Measurements from ENCODE around the gene MAP10. TPM values are rescaled to one million over a fixed set of nuclear protein-coding genes. Genes with fewer than 3 reads are reported as not detected.

The MAP10 gene
- total and polyA plus RNA-seq, 10 of the 15 experiments (the other 5 are each of a cell fraction or from before 2014, with no cell fraction given): 0.85 to 5.0 (median 4.3) TPM

DNA sequence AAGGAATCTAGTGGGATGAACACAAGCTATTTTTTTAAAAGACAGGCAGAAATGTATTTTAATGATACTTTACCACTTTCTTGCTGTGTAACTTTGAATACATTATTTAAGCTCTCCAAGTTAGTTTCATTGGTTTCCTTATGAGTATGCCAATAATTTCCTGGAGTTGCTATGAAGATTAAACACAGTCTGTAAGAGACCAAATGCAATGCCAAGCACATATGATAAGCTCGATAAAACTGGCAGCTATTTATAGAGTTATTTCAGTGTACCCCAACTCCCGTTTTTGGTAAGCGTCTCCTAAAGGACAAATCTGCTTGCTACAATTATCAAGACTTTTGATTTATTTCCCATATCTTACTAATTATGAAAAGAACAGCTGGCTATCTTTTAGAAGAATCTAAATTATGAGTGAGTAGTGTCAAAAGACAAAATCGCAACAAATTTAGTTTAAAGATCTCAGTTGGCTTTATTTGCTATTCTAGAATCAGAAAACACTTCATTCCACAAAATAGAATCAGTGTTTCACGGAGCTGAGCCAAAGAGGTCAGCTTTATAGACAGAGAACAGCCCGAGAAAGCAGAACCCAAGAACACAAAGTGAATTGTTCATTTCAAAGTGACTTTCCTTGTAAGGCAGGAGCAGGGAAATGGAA lies 7.2 kb upstream of the MAP10 start (continued):
- no peak for TF ChIP-seq CBFB (IDR thresholded peaks at IDR 0.05; ENCODE audit: low read depth)

GRCh38 chr1:232798920-232799319 lies 6.3 kb upstream of the MAP10 start:
- no peak overlapping the region for H3K27ac ChIP-seq (ENCODE audit: control insufficient read depth, insufficient read depth)
- WGBS (ENCODE audit: insufficient coverage, insufficient replicate concordance, low lambda C conversion rate, missing lambda C conversion rate): 63% methylated on average over 2 of the region's 2 CpGs
- H3K79me2 ChIP-seq (ENCODE audit: control insufficient read depth, insufficient read depth, low read length): no peaks in the 10 kb centered on the region
- no peaks in the 10 kb centered on the region for H3K36me3 ChIP-seq (ENCODE audit: control insufficient read depth in 2 of 2, insufficient read depth in 2 of 2, low read length in 1 of 2)
- H3K4me3 ChIP-seq: no peak overlapping the region
- ChIA-PET SMC1A (ENCODE audit: uncharacterized antibody, unreplicated experiment) (no interaction called here), POLR2A (no interaction called here), RAD21 (ENCODE audit: unreplicated experiment) (no interaction called here), CTCF (interaction anchor here (0.6 kb wide), 1 partner anchor 40 kb away, joined by 3 read pairs; no protein-coding TSS in a partner anchor)
- H3K9me3 ChIP-seq (replicated peaks; ENCODE audit: control insufficient read depth, insufficient read depth, low read length): no peaks in the 10 kb centered on the region
- H3K27me3 ChIP-seq (replicated peaks in 1 of 2; ENCODE audit: control insufficient read depth in 2 of 2, insufficient read depth in 2 of 2, low read length in 1 of 2): no peaks in the 10 kb centered on the region; a peak in 1 of 4 replicates
- ATAC-seq (no peak), FAIRE-seq (no peak), DNase-seq (ENCODE audit: low read depth, low spot score) (no peak)
- no peak overlapping the region for H3K9ac ChIP-seq (ENCODE audit: control insufficient read depth, insufficient read depth, low read length)
- no peak overlapping the region for H3K4me2 ChIP-seq (ENCODE audit: control insufficient read depth, insufficient read depth)
- in situ Hi-C loops (cut with MboI) (no loop called here), intact Hi-C loops (cut with micrococcal nuclease; ENCODE audit: unreplicated experiment) (no loop called here)
- no peaks in the 10 kb centered on the region for H3K4me1 ChIP-seq (ENCODE audit: control insufficient read depth, insufficient read depth, low read length)
- BruUV-seq (replicated peaks): no TSS peak
- no peak for TF ChIP-seq MYC (IDR thresholded peaks at IDR 0.05; ENCODE audit: insufficient read depth, insufficient read length, insufficient replicate concordance, low read length, severe bottlenecking)
- no peak for TF ChIP-seq ZNF24 (IDR thresholded peaks at IDR 0.05)
- TF ChIP-seq ELK1 (IDR thresholded peaks at IDR 0.05; ENCODE audit: low read depth, low read length): no peak
- TF ChIP-seq ZSCAN29 (IDR thresholded peaks at IDR 0.05): no peak
- TF ChIP-seq EGR1 (IDR thresholded peaks at IDR 0.05; ENCODE audit: borderline replicate concordance in 1 of 2, low read depth in 2 of 2, low read length in 2 of 2): no peak
- TF ChIP-seq, protein P1, sequence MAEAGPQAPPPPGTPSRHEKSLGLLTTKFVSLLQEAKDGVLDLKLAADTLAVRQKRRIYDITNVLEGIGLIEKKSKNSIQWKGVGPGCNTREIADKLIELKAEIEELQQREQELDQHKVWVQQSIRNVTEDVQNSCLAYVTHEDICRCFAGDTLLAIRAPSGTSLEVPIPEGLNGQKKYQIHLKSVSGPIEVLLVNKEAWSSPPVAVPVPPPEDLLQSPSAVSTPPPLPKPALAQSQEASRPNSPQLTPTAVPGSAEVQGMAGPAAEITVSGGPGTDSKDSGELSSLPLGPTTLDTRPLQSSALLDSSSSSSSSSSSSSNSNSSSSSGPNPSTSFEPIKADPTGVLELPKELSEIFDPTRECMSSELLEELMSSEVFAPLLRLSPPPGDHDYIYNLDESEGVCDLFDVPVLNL (IDR thresholded peaks at IDR 0.05; ENCODE audit: low read depth, low read length): no peak
- no peak for TF ChIP-seq SMAD5 (IDR thresholded peaks at IDR 0.05; ENCODE audit: low read depth)
- no peak for TF ChIP-seq SUZ12 (IDR thresholded peaks at IDR 0.05; ENCODE audit: unreplicated experiment)
- TF ChIP-seq CBX5 (IDR thresholded peaks at IDR 0.05; ENCODE audit: low read depth): no peak
- no peak for TF ChIP-seq MXI1 (IDR thresholded peaks at IDR 0.05; ENCODE audit: low read depth, low read length)
- no peak for TF ChIP-seq YBX1 (IDR thresholded peaks at IDR 0.05)
- no peak for TF ChIP-seq LARP7 (IDR thresholded peaks at IDR 0.05)
- TF ChIP-seq, protein P2, sequence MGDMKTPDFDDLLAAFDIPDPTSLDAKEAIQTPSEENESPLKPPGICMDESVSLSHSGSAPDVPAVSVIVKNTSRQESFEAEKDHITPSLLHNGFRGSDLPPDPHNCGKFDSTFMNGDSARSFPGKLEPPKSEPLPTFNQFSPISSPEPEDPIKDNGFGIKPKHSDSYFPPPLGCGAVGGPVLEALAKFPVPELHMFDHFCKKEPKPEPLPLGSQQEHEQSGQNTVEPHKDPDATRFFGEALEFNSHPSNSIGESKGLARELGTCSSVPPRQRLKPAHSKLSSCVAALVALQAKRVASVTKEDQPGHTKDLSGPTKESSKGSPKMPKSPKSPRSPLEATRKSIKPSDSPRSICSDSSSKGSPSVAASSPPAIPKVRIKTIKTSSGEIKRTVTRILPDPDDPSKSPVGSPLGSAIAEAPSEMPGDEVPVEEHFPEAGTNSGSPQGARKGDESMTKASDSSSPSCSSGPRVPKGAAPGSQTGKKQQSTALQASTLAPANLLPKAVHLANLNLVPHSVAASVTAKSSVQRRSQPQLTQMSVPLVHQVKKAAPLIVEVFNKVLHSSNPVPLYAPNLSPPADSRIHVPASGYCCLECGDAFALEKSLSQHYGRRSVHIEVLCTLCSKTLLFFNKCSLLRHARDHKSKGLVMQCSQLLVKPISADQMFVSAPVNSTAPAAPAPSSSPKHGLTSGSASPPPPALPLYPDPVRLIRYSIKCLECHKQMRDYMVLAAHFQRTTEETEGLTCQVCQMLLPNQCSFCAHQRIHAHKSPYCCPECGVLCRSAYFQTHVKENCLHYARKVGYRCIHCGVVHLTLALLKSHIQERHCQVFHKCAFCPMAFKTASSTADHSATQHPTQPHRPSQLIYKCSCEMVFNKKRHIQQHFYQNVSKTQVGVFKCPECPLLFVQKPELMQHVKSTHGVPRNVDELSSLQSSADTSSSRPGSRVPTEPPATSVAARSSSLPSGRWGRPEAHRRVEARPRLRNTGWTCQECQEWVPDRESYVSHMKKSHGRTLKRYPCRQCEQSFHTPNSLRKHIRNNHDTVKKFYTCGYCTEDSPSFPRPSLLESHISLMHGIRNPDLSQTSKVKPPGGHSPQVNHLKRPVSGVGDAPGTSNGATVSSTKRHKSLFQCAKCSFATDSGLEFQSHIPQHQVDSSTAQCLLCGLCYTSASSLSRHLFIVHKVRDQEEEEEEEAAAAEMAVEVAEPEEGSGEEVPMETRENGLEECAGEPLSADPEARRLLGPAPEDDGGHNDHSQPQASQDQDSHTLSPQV (IDR thresholded peaks at IDR 0.05): no peak
- TF ChIP-seq RELB (IDR thresholded peaks at IDR 0.05; ENCODE audit: low read depth): no peak
- no peaks in the 10 kb centered on the region for H4K20me1 ChIP-seq (ENCODE audit: control insufficient read depth, insufficient read depth)
- no peak overlapping the region for H2AFZ ChIP-seq (ENCODE audit: control insufficient read depth, low read depth, low read length)

All from GM12878 (cell line).